GM18873 (cell line): ENCODE data around the gene ABCC1.
A peak's percentile ranks its signal among the peaks of the same experiment; 100 is the strongest.

Experiments
- ATAC-seq: cut with Tn5 transposase; IDR thresholded peaks from one replicate; pipeline ENCODE4 v1.9.1; 2021; ENCODE audit warnings: mild to moderate bottlenecking, moderate library complexity, moderate number of reproducible peaks; ENCODE audit not compliant: unreplicated experiment, low FRiP score

ABCC1 gene

DNA sequence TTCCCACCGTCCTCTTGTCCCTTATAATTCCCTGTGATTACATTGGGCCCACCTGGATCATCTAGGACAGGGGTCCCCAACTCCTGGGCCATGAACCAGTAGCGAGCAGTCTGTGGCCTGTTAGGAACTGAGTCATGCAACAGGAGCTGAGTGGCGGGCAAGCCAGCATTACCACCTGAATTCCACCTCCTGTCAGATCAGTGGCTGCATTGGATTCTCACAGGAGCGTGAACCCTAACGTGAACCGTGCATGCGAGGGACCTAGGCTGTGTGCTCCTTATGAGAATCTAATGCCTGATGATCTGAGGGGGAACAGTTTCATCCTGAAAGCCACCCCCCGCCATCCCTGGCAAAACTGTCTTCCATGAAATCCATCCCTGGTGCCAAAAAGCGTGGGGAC is 36.8 kb downstream of the ABCC1 start:
- ATAC-seq = no peak

DNA sequence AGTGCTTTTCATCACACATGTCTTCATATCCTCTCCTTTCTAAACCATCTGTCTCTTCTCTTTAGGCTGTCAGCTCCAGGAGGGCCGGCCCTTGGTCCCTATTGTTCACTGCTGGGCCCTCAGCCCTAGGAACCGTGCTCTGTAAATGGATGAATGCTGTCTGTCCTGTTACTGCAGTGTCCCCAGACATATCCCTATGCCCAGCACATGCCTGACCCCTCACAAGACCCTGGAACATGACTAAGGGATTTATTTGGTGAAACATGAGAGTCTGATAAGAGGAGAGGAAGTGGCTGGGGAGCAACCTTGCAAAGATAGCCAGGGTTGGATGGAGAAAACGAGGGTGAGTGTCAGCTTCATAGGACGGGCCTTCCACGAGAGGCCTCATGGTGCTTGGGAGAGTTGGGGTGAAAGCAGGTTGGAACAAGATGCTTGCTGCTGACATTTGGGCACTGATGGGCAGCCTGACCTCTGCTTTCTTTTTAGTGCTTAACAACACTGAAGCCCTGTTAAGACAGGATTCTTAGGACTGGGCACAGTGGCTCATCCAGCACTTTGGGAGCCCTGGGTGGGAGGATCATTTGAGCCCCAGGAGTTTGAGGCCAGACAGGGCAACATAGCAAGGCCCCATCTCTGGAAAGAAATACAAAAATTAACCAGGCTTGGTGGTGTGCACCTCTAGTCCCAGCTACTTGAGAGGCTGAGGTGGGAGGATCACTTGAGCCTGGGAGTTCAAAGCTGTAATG is 39.0 kb downstream of the ABCC1 start:
- no peak for ATAC-seq

- no peak for ATAC-seq
Observed at GRCh38 chr16:15990902-15991301, 41.5 kb downstream of the ABCC1 start.

DNA sequence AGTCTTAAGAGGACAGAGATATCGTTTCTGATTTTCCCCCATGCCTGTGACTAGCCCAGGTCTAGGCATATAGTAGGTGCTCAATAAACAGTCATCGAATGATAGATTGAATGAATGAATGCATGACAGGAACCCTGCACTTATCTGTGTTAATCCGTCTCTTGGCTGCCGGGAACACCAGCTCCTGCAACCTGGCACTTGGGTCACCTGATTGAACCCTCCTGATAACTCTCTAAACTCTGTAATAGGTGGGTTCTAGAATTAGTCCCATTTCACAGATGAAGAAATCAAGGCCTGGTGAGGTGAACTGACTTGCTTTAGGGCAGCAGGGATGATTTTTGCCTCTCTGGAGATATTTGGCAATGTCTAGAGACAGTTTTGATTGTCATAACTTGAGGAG is 43.7 kb downstream of the ABCC1 start:
- no peak for ATAC-seq

GRCh38 chr16:15993541-15993940 is 44.1 kb downstream of the ABCC1 start:
- no peak for ATAC-seq

DNA sequence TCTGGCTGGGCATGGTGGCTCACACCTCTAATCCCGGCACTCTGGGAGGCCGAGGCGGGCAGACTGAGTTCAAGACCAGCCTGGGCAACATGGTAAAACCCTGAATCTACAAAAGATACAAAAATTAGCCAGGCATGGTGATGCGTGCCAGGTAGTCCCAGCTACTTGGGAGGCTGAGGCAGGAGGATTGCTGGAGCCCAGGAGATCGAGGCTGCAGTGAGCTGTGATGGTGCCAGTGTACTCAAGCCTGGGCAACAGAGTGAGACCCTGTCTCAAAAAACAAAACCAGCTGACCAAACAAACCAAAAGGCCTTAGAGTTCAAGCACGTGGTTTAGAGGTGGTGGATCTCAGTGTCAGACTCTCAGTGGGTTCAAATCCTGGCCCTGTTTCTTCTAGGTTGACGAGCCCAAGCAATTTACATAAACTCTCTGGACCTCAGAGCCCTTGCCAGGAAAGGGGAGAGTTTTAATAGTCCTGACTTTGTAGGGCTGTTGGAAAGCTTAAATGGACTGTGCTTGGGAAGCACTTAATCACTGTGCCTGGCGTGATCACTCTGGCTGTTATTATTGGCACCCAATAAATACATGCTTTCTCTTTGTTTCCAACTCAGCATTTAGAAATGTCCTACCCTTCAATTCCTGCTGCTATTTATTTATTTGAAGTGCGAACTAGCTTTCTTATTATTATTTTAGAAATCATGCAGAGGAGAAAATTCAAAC is 44.7 kb downstream of the ABCC1 start:
- ATAC-seq = no peak

- no peak for ATAC-seq
Observed at GRCh38 chr16:15996432-15997109, 47.2 kb downstream of the ABCC1 start.

GRCh38 chr16:16000685-16001084 is 51.3 kb downstream of the ABCC1 start:
- no peak for ATAC-seq

- no peak for ATAC-seq
Observed at GRCh38 chr16:16001596-16002255, 52.3 kb downstream of the ABCC1 start.

GRCh38 chr16:16003719-16004313 is 54.4 kb downstream of the ABCC1 start:
- no peak for ATAC-seq

- ATAC-seq = no peak
Observed at GRCh38 chr16:16004314-16004749, 54.9 kb downstream of the ABCC1 start.

DNA sequence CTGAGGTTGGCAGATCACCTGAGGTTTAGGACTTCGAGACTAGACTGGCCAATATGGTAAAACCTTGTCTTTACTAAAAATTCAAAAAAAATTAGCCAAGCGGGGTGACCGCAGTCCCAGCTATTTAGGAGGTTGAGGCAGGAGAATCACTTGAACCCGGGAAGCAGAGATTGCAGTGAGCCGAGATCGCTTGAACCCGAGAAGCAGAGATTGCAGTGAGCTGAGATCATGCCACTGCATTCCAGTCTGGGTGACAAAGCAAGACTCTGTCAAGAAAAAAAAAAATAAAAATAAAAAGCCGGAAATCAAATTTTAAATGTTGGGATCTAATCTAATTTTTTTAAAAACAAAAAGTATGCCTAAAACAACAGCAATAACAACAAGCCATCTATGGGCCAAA is 56.3 kb downstream of the ABCC1 start:
- ATAC-seq = no peak

DNA sequence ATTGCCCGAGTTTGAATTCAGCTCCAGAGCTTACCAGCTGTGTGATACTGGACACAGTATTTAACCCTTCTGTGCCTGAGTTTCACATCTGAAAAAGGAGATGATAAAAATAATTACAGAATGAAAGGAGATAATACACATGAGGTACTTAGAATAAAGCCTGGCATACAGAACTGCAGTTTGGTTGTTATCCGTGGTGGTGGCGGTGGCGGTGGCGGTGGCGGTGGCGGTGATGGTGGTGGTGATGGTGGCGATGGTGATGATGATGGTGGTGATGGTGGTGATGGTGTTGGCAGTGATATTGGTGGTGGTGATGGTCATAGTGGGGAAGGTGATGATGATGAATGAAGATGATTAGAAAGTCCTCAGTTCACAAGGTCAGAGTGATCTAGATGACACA is 57.2 kb downstream of the ABCC1 start:
- ATAC-seq = no peak

GRCh38 chr16:16007743-16008111 is 58.3 kb downstream of the ABCC1 start:
- ATAC-seq = peak; percentile 57

DNA sequence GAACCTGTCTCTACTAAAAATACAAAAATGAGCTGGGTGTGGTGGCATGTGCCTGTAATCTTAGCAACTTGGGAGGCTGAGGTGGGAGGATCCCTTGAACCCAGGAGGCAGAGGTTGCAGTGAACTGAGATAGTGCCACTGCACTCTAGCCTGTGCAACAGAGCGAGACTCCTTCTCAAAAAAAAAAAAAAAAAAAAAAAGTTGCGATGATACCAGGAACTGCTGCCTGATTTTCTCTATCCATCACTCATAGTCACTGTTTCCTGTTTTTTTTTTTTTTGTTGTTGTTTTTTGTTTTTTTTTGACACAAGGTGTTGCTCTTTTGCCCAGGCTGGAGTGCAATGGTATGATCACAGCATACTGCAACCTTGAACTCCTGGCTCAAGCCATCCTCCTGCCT is 59.2 kb downstream of the ABCC1 start:
- no peak for ATAC-seq

DNA sequence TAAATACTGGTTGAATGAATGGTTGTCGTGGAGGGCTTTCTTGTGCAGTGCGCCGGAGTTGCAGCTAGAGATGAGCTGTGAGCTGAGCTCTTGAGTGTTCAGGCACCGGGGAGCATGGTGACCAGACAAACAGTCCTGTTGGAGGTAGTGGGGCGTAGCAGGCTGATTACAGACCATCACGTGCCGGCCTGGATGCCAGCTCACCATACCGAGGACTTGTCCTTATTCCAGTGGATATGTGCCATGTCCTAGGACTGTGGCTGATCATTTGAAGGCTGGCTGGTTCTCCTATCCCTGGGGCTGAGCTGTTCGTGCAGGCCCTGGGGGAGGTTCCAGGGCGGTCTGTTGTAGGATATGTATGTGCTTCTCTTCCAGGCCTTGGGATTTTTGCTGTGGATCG is 60.0 kb downstream of the ABCC1 start:
- no peak for ATAC-seq

DNA sequence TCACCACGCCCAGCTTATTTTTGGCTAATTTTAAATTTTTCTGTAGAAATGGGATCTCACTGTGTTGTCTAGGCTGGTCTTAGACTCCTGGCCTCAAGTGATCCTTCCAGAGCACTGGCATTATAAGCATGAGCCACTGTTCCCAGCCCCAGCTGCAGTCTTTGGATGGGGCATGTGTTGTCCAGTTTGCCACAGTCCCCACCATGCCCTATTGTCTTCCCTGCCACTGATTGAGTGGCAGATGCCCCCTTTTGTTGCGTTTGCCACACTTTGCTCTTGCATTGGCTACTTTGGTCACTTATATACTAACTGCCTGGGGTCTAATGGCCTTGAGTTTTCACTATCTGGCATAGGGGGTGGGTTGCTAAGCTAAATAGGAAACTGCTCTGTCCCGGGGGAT is 60.8 kb downstream of the ABCC1 start:
- no peak for ATAC-seq

DNA sequence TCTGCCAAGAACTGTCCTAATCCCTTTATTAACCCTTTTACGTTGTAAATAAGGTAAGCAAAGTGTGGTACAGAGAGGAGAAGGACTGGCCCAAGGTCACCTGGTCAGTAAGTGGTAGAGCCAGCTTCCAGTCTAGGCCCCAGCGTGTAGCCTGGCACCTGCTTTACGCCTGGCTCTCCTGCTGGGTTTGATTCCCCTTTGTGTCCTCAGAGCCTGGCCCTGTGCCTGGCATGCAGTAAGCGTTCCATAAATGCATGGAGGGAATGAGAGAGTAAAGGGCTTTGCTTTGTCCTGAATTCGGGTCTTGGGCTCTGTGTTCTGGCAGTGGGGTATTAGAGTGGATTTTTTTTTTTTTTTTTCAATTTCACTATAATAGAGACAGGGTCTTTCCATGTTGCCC is 62.7 kb downstream of the ABCC1 start:
- no peak for ATAC-seq

- ATAC-seq = no peak
Observed at GRCh38 chr16:16013812-16014211, 64.4 kb downstream of the ABCC1 start.

GRCh38 chr16:16014329-16015224 is 65.2 kb downstream of the ABCC1 start:
- ATAC-seq = no peak
